GM12801 (cell line): Measurements from ENCODE around the gene CENPO.

ENCODE experiments used
- CTCF ChIP-seq: IDR thresholded peaks from one replicate; pipeline ENCODE4 v1.5.1; 2011; ENCODE audit warnings: control low read depth; ENCODE audit not compliant: insufficient read length; ENCODE audit errors: extremely low read depth

CENPO gene

DNA sequence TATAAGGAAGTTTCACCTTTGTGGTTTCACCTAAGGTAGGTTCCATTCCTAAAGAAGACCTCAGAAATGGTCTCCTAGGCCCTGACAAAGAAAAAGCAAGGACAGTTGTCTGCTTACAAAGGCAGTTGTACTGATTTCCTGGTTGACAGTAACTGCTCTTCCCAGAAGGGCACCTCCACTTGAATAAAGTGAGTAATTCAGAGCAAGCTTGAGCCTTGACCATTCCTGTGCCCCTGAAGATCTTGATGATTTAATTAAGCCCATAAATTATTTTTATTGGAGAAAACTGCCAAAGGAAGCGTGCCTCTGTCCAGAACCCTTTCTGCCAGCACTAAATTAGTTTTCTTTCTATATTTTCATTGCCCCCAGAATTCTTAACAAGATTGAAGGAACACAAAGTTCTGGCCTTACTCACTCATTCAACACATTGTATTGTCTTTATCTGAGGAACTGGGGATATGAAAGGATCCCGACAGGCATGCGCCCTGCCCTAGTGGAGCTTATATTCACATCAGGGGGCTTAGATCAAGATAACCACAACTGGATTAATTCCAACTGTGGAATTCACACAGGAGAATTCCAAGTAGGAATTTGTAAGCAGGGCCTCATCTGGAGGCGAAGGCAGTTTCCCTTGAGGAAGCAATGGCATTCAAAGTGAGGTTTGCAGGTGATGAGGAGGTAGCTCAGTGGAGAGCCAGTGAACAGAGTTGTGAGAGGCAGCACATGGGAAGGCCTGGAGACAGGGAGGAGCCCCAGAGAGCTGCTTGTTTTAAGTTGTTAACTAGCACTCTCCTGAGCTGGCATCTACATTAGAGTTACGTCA is 21.2 kb upstream of the CENPO start:
- no peak for TF ChIP-seq CTCF

GRCh38 chr2:24774373-24774772 is 18.9 kb upstream of the CENPO start:
- no peak for TF ChIP-seq CTCF

- no peak for TF ChIP-seq CTCF
Measured at GRCh38 chr2:24779116-24779515, 14.1 kb upstream of the CENPO start.

DNA sequence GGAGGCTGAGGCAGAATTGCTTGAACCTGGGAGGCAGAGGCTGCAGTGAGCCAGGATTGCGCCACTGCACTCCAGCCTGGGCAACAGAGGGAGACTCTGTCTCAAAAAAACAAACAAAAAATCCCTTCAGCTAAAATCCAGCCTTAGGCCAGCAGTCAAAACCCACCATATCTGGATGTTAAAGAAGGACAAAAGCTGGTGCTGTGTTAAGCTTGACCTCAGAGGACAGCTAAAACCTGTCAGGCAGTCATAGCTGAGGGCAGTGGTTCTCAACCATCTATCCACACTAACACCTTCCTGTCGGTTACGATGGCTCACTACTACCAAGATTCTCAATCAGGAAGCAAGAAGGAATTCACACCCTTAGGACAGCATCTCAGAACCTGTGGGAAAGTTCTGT is 9.6 kb upstream of the CENPO start:
- TF ChIP-seq CTCF: no peak

GRCh38 chr2:24785671-24786321 is 7.4 kb upstream of the CENPO start:
- TF ChIP-seq CTCF: no peak

- no peak for TF ChIP-seq CTCF
Measured at GRCh38 chr2:24787532-24787931, 5.7 kb upstream of the CENPO start.

GRCh38 chr2:24788816-24789215 is 4.4 kb upstream of the CENPO start:
- no peak for TF ChIP-seq CTCF
